HG02759 (cell line): ENCODE data around the gene VDAC1.
"Not testable (repeated sequence)": the region's sequence is repeated elsewhere in the genome, so short reads cannot be mapped to it uniquely, and the experiment has no call there.

Experiments
- ATAC-seq: cut with Tn5 transposase; IDR thresholded peaks from one replicate; pipeline ENCODE4 v1.9.1; 2021; ENCODE audit warnings: mild to moderate bottlenecking, moderate library complexity; ENCODE audit not compliant: unreplicated experiment

The VDAC1 gene

GRCh38 chr5:133942614-133943474 is 61.9 kb downstream of the VDAC1 start:
- no peak for ATAC-seq

- no peak for ATAC-seq
These were observed 63.1 kb downstream of the VDAC1 start for GRCh38 chr5:133941456-133942196.

- no peak for ATAC-seq
These were observed 65.1 kb downstream of the VDAC1 start for GRCh38 chr5:133939668-133940067.

- peak; percentile 55 for ATAC-seq
These were observed 65.8 kb downstream of the VDAC1 start for GRCh38 chr5:133938929-133939328.

GRCh38 chr5:133938039-133938821 is 66.5 kb downstream of the VDAC1 start:
- ATAC-seq, result no peak

- not testable (repeated sequence) for ATAC-seq
These were observed 67.1 kb downstream of the VDAC1 start for GRCh38 chr5:133937628-133938027.

GRCh38 chr5:133936651-133937015 is 68.1 kb downstream of the VDAC1 start:
- ATAC-seq, result no peak

- not testable (repeated sequence) for ATAC-seq
These were observed 68.7 kb downstream of the VDAC1 start for GRCh38 chr5:133935991-133936650.

GRCh38 chr5:133935667-133935940 is 69.2 kb downstream of the VDAC1 start:
- ATAC-seq, result no peak

- ATAC-seq, result peak; percentile 46
These were observed 69.7 kb downstream of the VDAC1 start for GRCh38 chr5:133934822-133935666.

GRCh38 chr5:133934311-133934710 is 70.5 kb downstream of the VDAC1 start:
- ATAC-seq, result no peak

- ATAC-seq, result no peak
These were observed 71.0 kb downstream of the VDAC1 start for GRCh38 chr5:133933670-133934295.

- ATAC-seq, result no peak
These were observed 71.6 kb downstream of the VDAC1 start for GRCh38 chr5:133933169-133933509.

- peak; percentile 27 for ATAC-seq
These were observed 72.2 kb downstream of the VDAC1 start for GRCh38 chr5:133932441-133933168.

- no peak for ATAC-seq
These were observed 73.2 kb downstream of the VDAC1 start for GRCh38 chr5:133931546-133931945.

- no peak for ATAC-seq
These were observed 74.0 kb downstream of the VDAC1 start for GRCh38 chr5:133930813-133931090.

GRCh38 chr5:133930061-133930812 is 74.5 kb downstream of the VDAC1 start:
- ATAC-seq, result peak; percentile 40

GRCh38 chr5:133928587-133929393 is 76.0 kb downstream of the VDAC1 start:
- peak; percentile 40 for ATAC-seq
